NK-92 (cell line): ENCODE measurements around the gene MAPKAP1.

ENCODE experiments used
- DNase-seq: peaks from one replicate; lab custom pipeline; 2025; ENCODE audit not compliant: unreplicated experiment; lab: John Stamatoyannopoulos, UW

Gene MAPKAP1

DNA sequence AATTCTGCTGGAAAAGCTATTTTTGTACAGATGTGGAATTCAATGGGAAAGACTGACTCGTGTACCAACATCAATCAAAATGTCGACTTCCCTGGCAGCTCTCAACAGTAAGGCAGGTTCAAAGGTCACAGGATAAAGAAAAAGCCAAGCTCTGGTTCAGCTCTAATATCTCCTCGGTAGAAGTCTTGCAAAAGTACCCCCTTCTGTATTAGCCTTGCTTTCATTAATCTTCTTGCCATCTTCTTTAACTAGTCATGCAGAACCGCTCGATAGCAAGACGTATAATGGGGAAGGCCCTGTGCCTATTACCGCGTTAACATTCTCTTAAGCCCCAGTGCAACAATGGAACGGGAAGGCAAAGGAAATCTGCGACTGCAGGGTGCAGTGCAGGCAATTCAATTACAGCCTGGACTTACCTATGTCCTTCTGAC is 244.1 kb downstream of the MAPKAP1 start:
- DNase-seq, result no peak

DNA sequence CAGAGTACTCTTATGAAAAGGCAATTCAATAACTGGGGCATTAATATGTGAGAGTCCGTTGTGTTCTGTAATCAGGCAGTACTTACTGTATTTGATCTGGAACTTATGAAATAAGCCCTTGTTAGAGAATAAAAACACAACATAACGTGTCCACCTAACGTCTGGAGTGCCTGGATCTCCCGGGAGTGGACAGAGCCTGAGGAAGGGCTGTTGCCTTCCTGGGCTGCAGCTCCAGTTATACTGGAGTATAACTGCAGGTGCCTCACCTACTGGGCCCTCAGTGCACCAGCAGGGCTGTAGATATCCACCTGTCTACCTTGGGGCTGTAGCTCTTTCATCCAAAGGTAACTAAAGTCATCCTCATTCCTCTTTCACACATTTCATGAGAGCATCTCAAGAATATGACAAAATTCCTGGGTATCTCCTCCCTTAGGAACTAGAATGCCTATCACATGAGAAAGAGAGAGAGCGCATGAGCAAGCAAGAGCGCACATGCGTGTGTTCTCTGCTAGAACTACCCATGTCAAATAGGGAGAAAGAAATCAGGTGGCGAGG is 245.3 kb downstream of the MAPKAP1 start:
- no peak for DNase-seq

- DNase-seq, result no peak
Measured at GRCh38 chr9:125460883-125461635, 245.9 kb downstream of the MAPKAP1 start.

- no peak for DNase-seq
Measured at GRCh38 chr9:125460346-125460745, 246.7 kb downstream of the MAPKAP1 start.

GRCh38 chr9:125457357-125457756 is 249.7 kb downstream of the MAPKAP1 start:
- DNase-seq, result no peak

- no peak for DNase-seq
Measured at GRCh38 chr9:125455876-125456275, 251.1 kb downstream of the MAPKAP1 start.

DNA sequence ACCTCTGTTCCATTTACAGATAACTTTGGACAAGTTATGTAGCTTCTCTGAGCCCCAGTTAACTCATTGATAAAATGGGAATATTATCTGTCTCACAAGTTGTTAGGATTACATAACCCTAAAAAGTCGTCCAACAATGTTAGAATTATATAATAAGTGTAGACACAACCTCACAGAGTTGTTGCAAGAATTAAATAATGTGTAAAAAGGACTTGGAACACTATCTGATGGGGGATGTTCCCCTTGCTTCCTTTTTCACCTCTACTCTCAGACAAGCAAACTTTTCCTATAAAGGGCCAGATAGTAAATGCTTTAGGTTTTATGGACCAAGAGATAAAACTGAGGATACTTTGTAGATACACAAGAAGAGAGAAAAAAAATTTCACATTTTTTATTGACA is 251.9 kb downstream of the MAPKAP1 start:
- no peak for DNase-seq

GRCh38 chr9:125447202-125447802 is 259.7 kb downstream of the MAPKAP1 start:
- DNase-seq, result no peak

DNA sequence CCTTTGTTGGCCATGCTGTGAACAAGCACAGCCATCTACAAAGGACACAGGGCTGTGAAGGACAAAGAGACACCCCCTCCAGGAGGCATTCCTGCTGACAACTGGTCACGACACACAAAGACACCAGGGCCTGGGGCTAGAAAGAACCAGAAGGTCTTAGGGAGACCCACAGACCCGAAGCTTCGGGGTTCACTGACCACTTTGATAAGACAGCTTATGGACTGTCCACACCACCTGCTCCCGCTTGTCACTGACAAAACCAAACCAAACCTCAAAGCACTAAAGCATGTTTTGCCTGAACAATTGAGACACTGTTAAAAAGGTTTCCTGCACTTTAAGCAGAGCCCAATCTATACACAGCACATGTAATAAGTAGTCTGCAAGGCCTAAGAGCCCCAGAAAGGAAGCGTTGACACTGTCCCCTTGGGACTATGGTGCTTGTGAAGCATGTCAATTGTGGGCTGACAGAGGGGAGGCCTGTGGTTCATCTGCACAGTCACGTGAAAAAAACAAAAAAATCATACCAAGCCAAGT is 260.4 kb downstream of the MAPKAP1 start:
- no peak for DNase-seq

GRCh38 chr9:125444956-125445506 is 262.0 kb downstream of the MAPKAP1 start:
- no peak for DNase-seq

- DNase-seq, result no peak
Measured at GRCh38 chr9:125444166-125444565, 262.8 kb downstream of the MAPKAP1 start.

DNA sequence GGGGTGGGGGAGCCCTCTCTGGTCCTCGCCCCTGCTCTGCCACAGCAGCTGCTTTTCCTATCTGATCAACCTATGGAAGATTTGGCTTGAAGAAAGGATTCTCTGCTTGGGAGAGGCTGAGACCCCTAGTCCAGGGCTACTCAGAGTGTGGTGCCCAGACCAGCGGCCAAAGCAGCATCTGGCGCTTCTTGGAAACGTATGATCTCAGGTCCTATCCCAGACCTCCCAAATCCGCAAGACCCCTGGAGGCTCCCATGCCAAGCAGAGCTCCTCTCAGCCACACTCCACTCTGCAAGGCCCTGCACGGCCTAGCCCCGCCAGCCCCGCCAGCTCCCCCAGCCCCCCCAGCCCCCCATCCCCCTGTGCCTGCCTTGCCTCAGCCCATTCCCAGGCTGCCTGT is 263.6 kb downstream of the MAPKAP1 start:
- no peak for DNase-seq

DNA sequence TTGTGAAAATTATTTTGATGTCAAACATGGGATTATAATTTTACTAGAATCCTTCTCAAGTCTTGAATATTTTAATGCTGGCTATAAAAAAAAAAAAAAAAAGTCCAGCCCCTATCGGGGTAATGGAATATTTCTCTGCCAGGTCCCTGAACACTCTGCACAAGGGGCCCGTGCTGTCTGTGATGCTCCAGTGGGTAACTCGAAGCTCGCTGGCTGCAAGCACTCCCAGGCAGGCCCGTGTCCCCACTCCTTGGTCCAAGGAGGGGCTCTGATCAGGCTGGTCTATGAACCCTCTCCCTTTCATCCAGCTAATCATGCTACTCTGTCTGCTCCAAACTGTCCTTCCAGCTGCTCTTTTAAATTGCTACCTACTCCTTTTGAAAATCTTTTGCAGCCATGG is 264.6 kb downstream of the MAPKAP1 start:
- DNase-seq, result no peak

GRCh38 chr9:125440411-125440810 is 266.6 kb downstream of the MAPKAP1 start:
- no peak for DNase-seq

DNA sequence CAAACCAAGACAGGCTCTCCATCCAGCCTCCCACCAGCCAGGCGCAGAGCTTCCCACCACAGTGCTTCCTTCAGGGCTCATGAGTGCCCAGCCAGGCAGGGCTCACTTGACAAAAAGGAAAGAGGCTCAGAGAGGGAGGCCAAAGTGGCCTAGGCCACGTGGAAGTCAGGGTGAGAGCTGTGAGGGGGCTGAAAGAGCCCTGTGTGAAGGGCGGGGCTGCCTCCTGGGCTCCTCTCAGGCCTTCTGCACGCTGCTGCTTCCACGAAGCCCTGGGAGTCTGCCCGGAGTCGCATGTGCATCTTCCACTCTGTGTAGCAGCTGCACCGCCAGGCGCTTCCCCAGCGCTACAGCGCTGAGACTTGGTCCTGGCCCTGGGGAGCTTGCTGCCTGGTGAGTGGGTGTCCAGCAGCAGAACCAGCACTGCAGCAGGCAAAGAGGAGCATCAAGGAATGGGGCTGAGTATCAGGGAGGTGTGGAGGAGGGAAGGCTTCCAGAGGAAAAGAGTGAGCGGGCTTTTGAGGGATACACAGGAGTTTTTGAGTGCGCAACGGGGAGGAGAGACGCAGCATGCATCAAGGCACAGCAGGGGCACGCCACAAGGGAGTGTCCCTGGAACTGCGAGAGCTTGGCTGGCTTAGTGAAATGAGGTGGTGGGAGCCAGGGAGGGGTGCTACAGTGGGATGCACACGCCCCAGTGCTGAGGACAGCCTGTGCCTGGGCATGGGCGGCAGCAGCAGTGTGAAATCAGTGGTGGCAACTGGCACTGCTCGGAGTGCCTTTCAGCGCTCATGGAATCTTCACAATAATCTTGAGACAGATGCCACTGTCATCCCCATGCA is 267.4 kb downstream of the MAPKAP1 start:
- no peak for DNase-seq

DNA sequence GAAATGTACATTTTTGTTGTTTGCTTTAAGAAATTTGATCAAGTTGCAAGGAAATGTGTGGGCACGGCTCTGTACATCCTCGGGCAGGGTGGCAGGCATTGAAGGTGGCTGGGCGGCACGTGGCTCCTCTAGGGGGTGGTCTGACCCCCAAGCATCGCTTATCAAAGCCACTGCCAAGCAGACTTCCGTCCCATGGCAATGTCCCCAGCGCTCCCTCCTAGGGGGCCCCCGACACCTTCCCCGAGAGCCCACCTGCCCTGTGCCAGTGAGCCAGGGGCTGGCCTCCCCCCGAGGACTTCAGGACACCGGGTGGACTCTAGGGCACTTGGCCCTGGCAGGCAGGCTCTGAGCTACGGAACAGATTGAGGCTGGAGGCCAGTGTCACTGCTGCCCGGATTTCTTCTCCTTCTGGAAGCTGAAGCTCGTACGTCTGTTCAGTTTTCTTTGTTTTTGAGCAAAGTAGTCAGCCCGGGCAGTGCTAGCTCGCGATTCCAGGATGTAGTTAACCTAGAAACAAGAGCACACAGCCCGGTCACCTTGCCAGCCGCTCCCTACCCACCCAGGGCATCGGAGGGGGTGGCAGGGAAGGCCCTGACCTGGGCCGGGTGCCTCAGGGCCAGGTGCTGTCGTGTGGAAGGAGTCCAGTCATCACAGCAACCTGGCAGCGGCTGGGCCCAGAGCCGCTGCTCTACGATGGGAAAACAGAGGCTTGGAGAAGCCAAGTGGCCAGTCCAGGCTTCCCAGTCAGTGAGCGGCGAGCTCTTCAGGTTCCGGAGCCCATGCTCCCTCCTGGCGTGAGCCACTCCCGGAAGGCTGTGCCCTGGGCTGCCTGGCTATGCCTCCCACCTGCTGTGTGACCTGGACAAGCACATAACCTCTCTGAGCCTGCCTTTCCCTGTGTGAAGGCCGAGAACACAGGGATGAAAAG is 268.2 kb downstream of the MAPKAP1 start:
- DNase-seq, result no peak

DNA sequence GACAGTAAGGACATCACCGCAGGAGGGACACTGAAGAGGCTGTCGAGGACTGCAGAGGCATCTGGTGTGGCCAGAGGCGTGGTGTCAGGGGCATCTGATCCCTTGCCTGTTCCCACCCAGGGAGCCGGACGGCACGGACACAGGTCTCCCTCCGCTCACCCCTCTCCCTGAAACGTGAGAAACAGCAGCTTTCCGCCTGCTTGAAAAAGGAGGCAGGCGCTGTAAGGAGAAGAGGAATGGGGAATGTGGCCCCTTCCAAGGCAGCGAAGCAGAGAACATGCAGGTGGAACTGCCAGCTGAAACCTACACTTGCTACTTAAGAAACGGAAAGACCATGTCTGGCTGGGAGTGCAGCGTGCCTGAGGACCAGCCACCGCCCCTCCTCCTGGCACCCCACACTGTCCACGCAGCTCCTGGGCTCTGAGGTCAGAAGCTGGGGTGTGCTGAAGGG is 269.2 kb downstream of the MAPKAP1 start:
- DNase-seq, result no peak

GRCh38 chr9:125436613-125437443 is 270.2 kb downstream of the MAPKAP1 start:
- DNase-seq, result no peak
